RWPE2 (cell line): ENCODE results near the gene LBX2.
A peak's percentile ranks its signal among the peaks of the same experiment; 100 is the strongest.

Experiments
- ATAC-seq: fragments of 200-7000 bp; cut with Tn5 transposase; 3 replicates; pipeline ENCODE4 v1.9.1; 2021; ENCODE audit warnings: low read depth
- DNase-seq: peaks from one replicate; pipeline ENCODE4 v3.0.0-alpha.2; 2020; ENCODE audit warnings: low spot score
- H3K27ac ChIP-seq: fragments of 450-650 bp; 2 replicates; pipeline ENCODE4 v1.5.1; 2017; ENCODE audit warnings: mild to moderate bottlenecking; ENCODE audit not compliant: poor library complexity, severe bottlenecking
- H3K27me3 ChIP-seq: fragments of 250-450 bp; sonication (Bioruptor Pico); 2 replicates; pipeline ENCODE4 v1.5.1; 2021; ENCODE audit warnings: mild to moderate bottlenecking, moderate library complexity; ENCODE audit not compliant: insufficient read depth, poor library complexity, severe bottlenecking
- H3K36me3 ChIP-seq: fragments of 250-450 bp; sonication (Bioruptor Pico); 2 replicates; pipeline ENCODE4 v1.5.1; 2020; ENCODE audit warnings: low read depth, mild to moderate bottlenecking, moderate library complexity
- H3K4me1 ChIP-seq: fragments of 250-450 bp; sonication (Bioruptor Pico); 2 replicates; pipeline ENCODE4 v1.5.1; 2021; ENCODE audit warnings: mild to moderate bottlenecking, moderate library complexity; ENCODE audit not compliant: insufficient read depth, poor library complexity, severe bottlenecking
- H3K4me3 ChIP-seq: fragments of 250-450 bp; sonication (Bioruptor Pico); 2 replicates; pipeline ENCODE4 v1.5.1; 2021; ENCODE audit warnings: mild to moderate bottlenecking, moderate library complexity; ENCODE audit not compliant: severe bottlenecking
- H3K9me3 ChIP-seq: fragments of 250-450 bp; sonication (Bioruptor Pico); 2 replicates; pipeline ENCODE4 v1.5.1; 2021; ENCODE audit warnings: mild to moderate bottlenecking, moderate library complexity; ENCODE audit not compliant: severe bottlenecking
- CTCF ChIP-seq: fragments of 450-650 bp; IDR thresholded peaks from one replicate; pipeline ENCODE4 v1.5.1; 2017; ENCODE audit warnings: mild to moderate bottlenecking, moderate library complexity; ENCODE audit not compliant: poor library complexity, severe bottlenecking

The LBX2 gene

GRCh38 chr2:74534411-74534810, 35.0 kb upstream of the LBX2 start:
- ATAC-seq (no peak), DNase-seq (no peak)
- Histone ChIP-seq H3K9me3 (no peaks in the 10 kb centered on the region), H3K27ac (no peak overlapping the region), H3K27me3 (no peaks in the 10 kb centered on the region), H3K4me1 (peaks cover 7% of the 10 kb centered on the region), H3K36me3 (peaks cover 11% of the 10 kb centered on the region; the same call in 1 of the 2 replicates), H3K4me3 (no peak overlapping the region)
- no peak for TF ChIP-seq CTCF

GRCh38 chr2:74533464-74533863, 34.1 kb upstream of the LBX2 start:
- DNase-seq (no peak), ATAC-seq (no peak)
- Histone ChIP-seq H3K27me3 (no peaks in the 10 kb centered on the region), H3K27ac (no peak overlapping the region), H3K9me3 (no peaks in the 10 kb centered on the region), H3K4me1 (peaks cover 7% of the 10 kb centered on the region), H3K4me3 (no peak overlapping the region), H3K36me3 (peaks cover 13% of the 10 kb centered on the region)
- no peak for TF ChIP-seq CTCF

- Histone ChIP-seq H3K27me3 (no peaks in the 10 kb centered on the region), H3K4me3 (no peak overlapping the region), H3K4me1 (peaks cover 5% of the 10 kb centered on the region), H3K36me3 (peaks cover 26% of the 10 kb centered on the region), H3K27ac (no peak overlapping the region), H3K9me3 (no peaks in the 10 kb centered on the region)
- TF ChIP-seq CTCF, result peak; percentile 57
- DNase-seq, result no peak
- no peak for ATAC-seq
These were observed 32.8 kb upstream of the LBX2 start for GRCh38 chr2:74532222-74532621.

GRCh38 chr2:74531666-74532065, 32.3 kb upstream of the LBX2 start:
- H3K4me1 ChIP-seq, result no peaks in the 10 kb centered on the region
- DNase-seq, result no peak
- H3K27ac ChIP-seq, result no peak overlapping the region
- TF ChIP-seq CTCF, result no peak
- peaks cover 31% of the 10 kb centered on the region for H3K36me3 ChIP-seq
- H3K9me3 ChIP-seq, result no peaks in the 10 kb centered on the region
- no peak overlapping the region for H3K4me3 ChIP-seq
- no peak for ATAC-seq
- H3K27me3 ChIP-seq, result no peaks in the 10 kb centered on the region

- no peak for DNase-seq
- no peaks in the 10 kb centered on the region for H3K27me3 ChIP-seq
- peaks cover 42% of the 10 kb centered on the region for H3K36me3 ChIP-seq
- peaks cover 2% of the 10 kb centered on the region for H3K4me1 ChIP-seq
- TF ChIP-seq CTCF, result no peak
- peak overlapping the region; percentile 57 for H3K27ac ChIP-seq
- peak overlapping the region; percentile 87 for H3K4me3 ChIP-seq
- ATAC-seq, result peak; percentile 6; the same call in 1 of the 3 replicates
- H3K9me3 ChIP-seq, result no peaks in the 10 kb centered on the region
These were observed 31.1 kb upstream of the LBX2 start for GRCh38 chr2:74530239-74531187.
